ENCODE measurements around the gene GREB1L.

DNA sequence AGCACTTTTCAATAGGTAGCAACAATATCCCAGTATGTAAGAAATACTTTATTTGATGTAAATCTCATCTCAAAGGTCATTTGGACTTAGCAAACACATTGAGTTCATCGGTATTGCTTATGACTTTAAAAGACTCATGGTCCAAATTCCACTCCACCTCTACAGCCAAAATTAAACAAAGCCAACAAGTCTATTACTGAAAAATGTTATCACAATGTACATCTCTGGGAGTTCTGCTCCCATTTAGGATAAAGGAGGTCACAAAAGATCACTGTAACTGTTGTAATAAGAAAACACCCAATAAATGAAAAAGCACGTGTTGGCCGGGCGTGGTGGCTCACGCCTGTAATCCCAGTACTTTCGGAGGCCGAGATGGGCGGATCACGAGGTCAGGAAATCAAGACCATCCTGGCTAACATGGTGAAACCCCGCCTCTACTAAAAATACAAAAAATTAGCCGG lies 308.5 kb downstream of the GREB1L start:
- TF ChIP-seq, protein P1, sequence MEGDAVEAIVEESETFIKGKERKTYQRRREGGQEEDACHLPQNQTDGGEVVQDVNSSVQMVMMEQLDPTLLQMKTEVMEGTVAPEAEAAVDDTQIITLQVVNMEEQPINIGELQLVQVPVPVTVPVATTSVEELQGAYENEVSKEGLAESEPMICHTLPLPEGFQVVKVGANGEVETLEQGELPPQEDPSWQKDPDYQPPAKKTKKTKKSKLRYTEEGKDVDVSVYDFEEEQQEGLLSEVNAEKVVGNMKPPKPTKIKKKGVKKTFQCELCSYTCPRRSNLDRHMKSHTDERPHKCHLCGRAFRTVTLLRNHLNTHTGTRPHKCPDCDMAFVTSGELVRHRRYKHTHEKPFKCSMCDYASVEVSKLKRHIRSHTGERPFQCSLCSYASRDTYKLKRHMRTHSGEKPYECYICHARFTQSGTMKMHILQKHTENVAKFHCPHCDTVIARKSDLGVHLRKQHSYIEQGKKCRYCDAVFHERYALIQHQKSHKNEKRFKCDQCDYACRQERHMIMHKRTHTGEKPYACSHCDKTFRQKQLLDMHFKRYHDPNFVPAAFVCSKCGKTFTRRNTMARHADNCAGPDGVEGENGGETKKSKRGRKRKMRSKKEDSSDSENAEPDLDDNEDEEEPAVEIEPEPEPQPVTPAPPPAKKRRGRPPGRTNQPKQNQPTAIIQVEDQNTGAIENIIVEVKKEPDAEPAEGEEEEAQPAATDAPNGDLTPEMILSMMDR (IDR thresholded peaks at IDR 0.05): no peak
- no peak for TF ChIP-seq POLR2A (IDR thresholded peaks at IDR 0.05)
- no peak for TF ChIP-seq POLR2AphosphoS5 (IDR thresholded peaks at IDR 0.05)

Data from prostate gland (tissue), 2 donors.